Keratinocyte (primary cell): ENCODE measurements around the gene ZNF329.

Experiments
- CTCF ChIP-seq, 3 experiments: IDR thresholded peaks in 1 of 3; conservative IDR thresholded peaks in 1 of 3; optimal IDR thresholded peaks in 1 of 3; 2 replicates in 2 of 3; 3 replicates in 1 of 3; pipeline versions ENCODE3 to v1.5.1; 2011; ENCODE audit warnings: low read length in 3 of 3, mild to moderate bottlenecking in 3 of 3, moderate library complexity in 2 of 3, control low read depth in 1 of 3, inconsistent platforms in 1 of 3; ENCODE audit not compliant: insufficient read depth in 2 of 3; ENCODE audit errors: extremely low read depth in 1 of 3
- EZH2 ChIP-seq: IDR thresholded peaks from one replicate; pipeline ENCODE4 v1.6.1; 2012; ENCODE audit warnings: inconsistent platforms, mild to moderate bottlenecking, low read length, moderate library complexity

- TF ChIP-seq CTCF (optimal IDR thresholded peaks at IDR 0.05 in 1 of 3, IDR thresholded peaks at IDR 0.05 in 1 of 3, conservative IDR thresholded peaks at IDR 0.05 in 1 of 3; ENCODE audit: extremely low read depth in 1 of 3, insufficient read depth in 2 of 3, low read length in 3 of 3) = no peak
- no peak for TF ChIP-seq EZH2
These were observed 32.6 kb downstream of the ZNF329 start for GRCh38 chr19:58117841-58118575.
